K562 (cell line): ENCODE data around the gene COL25A1.

Experiments
- NEUROD1 ChIP-seq: fragments of 150-350 bp; IDR thresholded peaks from 2 replicates; pipeline ENCODE4 v1.6.1; 2014; ENCODE audit warnings: borderline replicate concordance, low read length, low read depth; ENCODE audit not compliant: partially characterized antibody
- THRA ChIP-seq: fragments of 450-650 bp; IDR thresholded peaks from 2 replicates; pipeline ENCODE4 v1.6.1; 2017; ENCODE audit warnings: mild to moderate bottlenecking, moderate library complexity
- ZFX ChIP-seq: sonication (generic); formaldehyde crosslinking; IDR thresholded peaks from 2 replicates; pipeline ENCODE4 v1.8.0; 2022; ENCODE audit warnings: mild to moderate bottlenecking, missing genetic modification reagents, moderate library complexity
- TF ChIP-seq, protein P1 (sequence below): sonication (generic); formaldehyde crosslinking; IDR thresholded peaks from 2 replicates; pipeline ENCODE4 v1.8.0; 2022; ENCODE audit warnings: mild to moderate bottlenecking, missing genetic modification reagents

GRCh38 chr4:108891896-108892590 lies 410.4 kb downstream of the COL25A1 start:
- no peak for TF ChIP-seq ZFX (CRISPR knock-in tag)
- TF ChIP-seq THRA, result no peak
- TF ChIP-seq, protein P1, sequence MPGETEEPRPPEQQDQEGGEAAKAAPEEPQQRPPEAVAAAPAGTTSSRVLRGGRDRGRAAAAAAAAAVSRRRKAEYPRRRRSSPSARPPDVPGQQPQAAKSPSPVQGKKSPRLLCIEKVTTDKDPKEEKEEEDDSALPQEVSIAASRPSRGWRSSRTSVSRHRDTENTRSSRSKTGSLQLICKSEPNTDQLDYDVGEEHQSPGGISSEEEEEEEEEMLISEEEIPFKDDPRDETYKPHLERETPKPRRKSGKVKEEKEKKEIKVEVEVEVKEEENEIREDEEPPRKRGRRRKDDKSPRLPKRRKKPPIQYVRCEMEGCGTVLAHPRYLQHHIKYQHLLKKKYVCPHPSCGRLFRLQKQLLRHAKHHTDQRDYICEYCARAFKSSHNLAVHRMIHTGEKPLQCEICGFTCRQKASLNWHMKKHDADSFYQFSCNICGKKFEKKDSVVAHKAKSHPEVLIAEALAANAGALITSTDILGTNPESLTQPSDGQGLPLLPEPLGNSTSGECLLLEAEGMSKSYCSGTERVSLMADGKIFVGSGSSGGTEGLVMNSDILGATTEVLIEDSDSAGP (CRISPR knock-in tag), result no peak
- no peak for TF ChIP-seq NEUROD1
